Spleen (tissue), 11 donors: ENCODE measurements around the gene LPCAT1. TPM values are rescaled to one million over a fixed set of nuclear protein-coding genes. Genes with fewer than 3 reads are reported as not detected.

Experiments used
- DNase-seq: peaks from one replicate; pipeline ENCODE4 v3.0.0-alpha.2; 2020
- H3K27ac ChIP-seq, 8 donors: fragments of 200-600 bp; sonication (generic) in 7 of 8; 1 replicate in 4 of 8; 2 replicates in 4 of 8; pipeline versions ENCODE4 v1.5.0 to v1.8.0; 2016 to 2021; ENCODE audit warnings: inconsistent platforms in 4 of 8, mild to moderate bottlenecking in 4 of 8, moderate library complexity in 1 of 8
- H3K27me3 ChIP-seq, 7 donors: fragments of 200-600 bp; sonication (generic) in 6 of 7; replicated peaks in 1 of 7; 1 replicate in 4 of 7; 2 replicates in 3 of 7; pipeline versions ENCODE4 v1.5.0 to v1.8.0; 2016 to 2021; ENCODE audit warnings: inconsistent platforms in 3 of 7, mild to moderate bottlenecking in 1 of 7
- H3K36me3 ChIP-seq, 6 donors: fragments of 200-600 bp; sonication (generic) in 5 of 6; 1 replicate in 4 of 6; 2 replicates in 2 of 6; pipeline versions ENCODE4 v1.5.0 to v1.8.0; 2016 to 2021; ENCODE audit warnings: inconsistent platforms in 2 of 6
- H3K4me1 ChIP-seq, 6 donors: fragments of 200-600 bp; sonication (generic) in 5 of 6; 1 replicate in 3 of 6; 2 replicates in 3 of 6; pipeline versions ENCODE4 v1.5.0 to v1.8.0; 2016 to 2021; ENCODE audit warnings: inconsistent platforms in 3 of 6
- H3K4me3 ChIP-seq, 8 donors: fragments of 200-600 bp; sonication (generic) in 7 of 8; 1 replicate in 4 of 8; 2 replicates in 4 of 8; pipeline versions ENCODE4 v1.5.0 to v1.8.0; 2016 to 2021; ENCODE audit warnings: inconsistent platforms in 4 of 8, mild to moderate bottlenecking in 4 of 8, moderate library complexity in 2 of 8
- H3K9me3 ChIP-seq, 8 donors: fragments of 200-600 bp; sonication (generic) in 7 of 8; 1 replicate in 4 of 8; 2 replicates in 4 of 8; pipeline versions ENCODE4 v1.5.0 to v1.8.0; 2016 to 2021; ENCODE audit warnings: inconsistent platforms in 4 of 8
- POLR2A ChIP-seq, 3 donors: fragments of 450-650 bp; IDR thresholded peaks; one replicate each; pipeline ENCODE4 v1.5.1; 2017; ENCODE audit warnings: antibody characterized with exemption in 3 of 3, mild to moderate bottlenecking in 1 of 3
- POLR2AphosphoS5 ChIP-seq, 3 donors: sonication (generic); formaldehyde crosslinking; IDR thresholded peaks; one replicate each; pipeline ENCODE4 v1.5.1; 2017; ENCODE audit warnings: antibody characterized with exemption in 3 of 3
- WGBS, 5 donors: extraction: QIAGEN DNeasy Blood & Tissue Kit in 3 of 5; methylation state at CpG; one replicate each; pipeline versions ENCODE4 v1.1.5 to v1.1.7; 2013 to 2018; 5-methylcytosine and 5-hydroxymethylcytosine counted together
- intact Hi-C: fragments of 100-400 bp; cut with DNase I; formaldehyde crosslinking; loops from one replicate; pipeline ENCODE4 v1.15.0; 2023; ENCODE audit warnings: low total_unique reads
- polyA plus RNA-seq, 3 donors: library from polyadenylated mRNA; stranded (reverse); fragments of 200-250 nt; gene quantifications; one replicate each; pipeline ENCODE4 v1.2.1, GENCODE V29; 2013
- total RNA-seq, 7 donors: library from RNA; depleted of rRNA in 3 of 7; stranded (reverse); fragments of >200 nt in 3 of 7; fragmentation: NEBNext Ultra II Directional in 4 of 7; extraction: Animal tissue kit (Norgen Biotek cat#: 25700) in 4 of 7; gene quantifications; one replicate each; pipeline versions ENCODE4 v1.1.0 to v1.2.1, GENCODE V29; 2016 to 2021
- TF ChIP-seq, protein P1 (sequence below), 11 experiments: fragments of 200-600 bp in 7 of 11; fragments of 450-650 bp in 4 of 11; sonication (generic) in 4 of 11; IDR thresholded peaks in 8 of 11; conservative IDR thresholded peaks in 3 of 11; 1 replicate in 7 of 11; 2 replicates in 4 of 11; pipeline versions ENCODE4 v1.4.0 to v1.8.0; 2016 to 2021; ENCODE audit warnings: antibody characterized with exemption in 11 of 11, inconsistent platforms in 4 of 11, mild to moderate bottlenecking in 1 of 11
- donor health status: healthy with polysubstance abuse.
- donor health status: DM: no; HTN: no; CAD: no; lungs with moderate emphysema.
- donor health status: DM: no; HTN: no; CAD: no.
- donor health status: Bipolar disorder and iron deficiency.
- donor health status: healthy.
- donor health status: DM: no; HTN: no; CAD: no.
- donor health status: DM: yes; HTN: yes; CAD: no.

The LPCAT1 gene
- total and polyA plus RNA-seq, 10 donors, result 52.2 to 322 (median 174) TPM

GRCh38 chr5:1517838-1518237 lies 5.9 kb downstream of the LPCAT1 start:
- peak; percentile 80 for DNase-seq
- Histone ChIP-seq H3K36me3 (peaks cover 0 to 82% (median 33%) of the 10 kb centered on the region in 6 donors), H3K27me3 (no peaks in the 10 kb centered on the region), H3K27ac (peak overlapping the region; percentile 20 to 98 (median 82)), H3K4me3 (peak overlapping the region in 1 of 8 donors; percentile 34), H3K9me3 (no peaks in the 10 kb centered on the region), H3K4me1 (peaks cover 61 to 100% (median 98%) of the 10 kb centered on the region in 6 donors)
- intact Hi-C loops, result no loop called here
- TF ChIP-seq, protein P1, sequence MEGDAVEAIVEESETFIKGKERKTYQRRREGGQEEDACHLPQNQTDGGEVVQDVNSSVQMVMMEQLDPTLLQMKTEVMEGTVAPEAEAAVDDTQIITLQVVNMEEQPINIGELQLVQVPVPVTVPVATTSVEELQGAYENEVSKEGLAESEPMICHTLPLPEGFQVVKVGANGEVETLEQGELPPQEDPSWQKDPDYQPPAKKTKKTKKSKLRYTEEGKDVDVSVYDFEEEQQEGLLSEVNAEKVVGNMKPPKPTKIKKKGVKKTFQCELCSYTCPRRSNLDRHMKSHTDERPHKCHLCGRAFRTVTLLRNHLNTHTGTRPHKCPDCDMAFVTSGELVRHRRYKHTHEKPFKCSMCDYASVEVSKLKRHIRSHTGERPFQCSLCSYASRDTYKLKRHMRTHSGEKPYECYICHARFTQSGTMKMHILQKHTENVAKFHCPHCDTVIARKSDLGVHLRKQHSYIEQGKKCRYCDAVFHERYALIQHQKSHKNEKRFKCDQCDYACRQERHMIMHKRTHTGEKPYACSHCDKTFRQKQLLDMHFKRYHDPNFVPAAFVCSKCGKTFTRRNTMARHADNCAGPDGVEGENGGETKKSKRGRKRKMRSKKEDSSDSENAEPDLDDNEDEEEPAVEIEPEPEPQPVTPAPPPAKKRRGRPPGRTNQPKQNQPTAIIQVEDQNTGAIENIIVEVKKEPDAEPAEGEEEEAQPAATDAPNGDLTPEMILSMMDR (IDR thresholded peaks at IDR 0.05 in 8 of 11, conservative IDR thresholded peaks at IDR 0.05 in 3 of 11), result no peak
- TF ChIP-seq POLR2AphosphoS5 (IDR thresholded peaks at IDR 0.05), result peak in 2 of 3 donors; percentile 43 to 53
- WGBS, 5 donors, result 76 to 90% (median 81%) methylated on average over 20 of the region's 20 CpGs

DNA sequence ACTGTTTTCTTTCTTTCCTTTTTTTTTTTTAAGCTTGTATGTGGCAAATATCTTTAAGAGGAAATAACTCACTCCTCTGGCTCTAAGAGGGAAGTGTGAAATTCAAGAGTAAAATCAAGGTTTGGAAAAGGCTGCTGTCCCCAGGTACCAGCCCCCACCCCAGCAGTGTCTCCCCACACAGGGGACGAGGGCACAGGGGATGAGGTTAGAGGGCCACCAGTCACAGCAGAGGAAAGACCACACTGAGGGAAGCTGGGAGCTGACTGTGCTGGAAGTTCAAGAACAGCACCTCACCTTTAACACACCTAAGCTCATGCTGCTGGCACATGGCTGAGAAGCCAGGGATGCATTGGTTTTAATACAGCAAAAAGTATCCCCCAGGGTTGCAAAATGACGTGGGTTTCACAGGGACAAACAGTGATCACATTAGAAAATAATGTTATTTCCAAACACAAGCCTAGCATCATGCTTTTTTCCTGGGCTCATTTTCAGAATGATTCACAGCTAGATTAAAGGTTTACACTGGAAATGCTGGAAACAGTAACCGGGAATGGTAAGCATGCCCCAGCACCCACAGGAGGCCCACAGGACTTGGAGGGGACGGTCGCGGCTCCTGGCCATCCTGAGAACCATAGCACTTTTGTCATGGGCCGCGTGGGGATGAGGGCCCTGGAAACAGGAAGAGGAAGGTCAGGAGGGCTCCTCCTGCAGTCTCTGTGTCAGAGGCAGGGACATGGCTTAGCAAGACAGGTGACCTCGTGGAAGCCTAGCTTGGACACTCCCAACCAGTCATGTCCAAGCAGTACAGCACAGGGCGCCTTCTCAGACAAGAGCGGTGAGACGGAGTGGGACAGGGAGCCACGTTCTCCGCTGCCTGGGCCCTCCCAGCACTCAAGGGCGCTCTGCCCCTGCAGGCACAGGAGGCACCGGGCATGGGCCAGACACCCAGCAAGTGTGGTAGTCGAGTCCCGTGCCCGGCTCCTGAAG lies 6.9 kb downstream of the LPCAT1 start:
- intact Hi-C loops, result no loop called here
- H3K4me3 ChIP-seq, result peak overlapping the region in 1 of 8 donors; percentile 46
- WGBS, 5 donors, result 68 to 79% (median 75%) methylated on average over 18 to 19 of the region's 19 CpGs
- H3K27me3 ChIP-seq, result no peaks in the 10 kb centered on the region
- TF ChIP-seq, protein P1 (IDR thresholded peaks at IDR 0.05 in 8 of 11, conservative IDR thresholded peaks at IDR 0.05 in 3 of 11), result no peak
- TF ChIP-seq POLR2AphosphoS5 (IDR thresholded peaks at IDR 0.05), result peak; percentile 38 to 52 (median 50)
- H3K36me3 ChIP-seq, result peaks cover 0 to 91% (median 43%) of the 10 kb centered on the region in 6 donors
- DNase-seq, result peak; percentile 77
- H3K4me1 ChIP-seq, result peaks cover 55 to 100% (median 97%) of the 10 kb centered on the region in 6 donors
- peak overlapping the region; percentile 35 to 98 (median 76) for H3K27ac ChIP-seq
- no peaks in the 10 kb centered on the region for H3K9me3 ChIP-seq

DNA sequence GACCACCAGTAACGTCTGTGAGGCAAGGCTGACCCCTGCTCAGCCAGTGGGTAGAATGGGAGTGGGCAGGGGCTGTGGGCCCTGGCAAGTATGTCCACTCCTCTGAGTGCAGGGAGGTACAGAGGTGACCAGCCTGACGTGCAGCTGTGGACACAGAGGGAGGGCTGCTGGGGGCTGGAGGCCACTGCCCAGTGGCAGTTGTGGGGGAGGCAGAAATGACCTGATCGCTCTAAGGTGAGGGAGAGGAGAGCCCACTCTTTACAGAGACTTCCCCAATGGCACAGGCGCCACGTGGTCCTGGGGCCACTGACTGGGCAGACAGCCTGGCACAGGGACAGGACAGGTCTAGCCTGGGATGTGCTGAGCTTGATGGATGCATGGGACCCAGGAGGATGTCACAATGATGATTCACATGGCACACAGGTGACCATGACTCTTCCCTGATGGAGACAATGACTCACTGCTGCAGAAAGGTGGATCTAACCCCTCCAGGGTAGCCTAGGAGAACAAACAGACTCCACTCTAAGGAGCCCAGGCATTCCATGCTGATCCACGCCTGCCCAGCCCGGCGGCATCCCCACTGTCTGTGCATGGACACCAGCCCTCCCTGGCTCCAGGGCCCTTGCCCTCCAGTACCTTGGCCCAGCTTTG lies 7.7 kb downstream of the LPCAT1 start:
- H3K4me1 ChIP-seq, result peaks cover 48 to 100% (median 92%) of the 10 kb centered on the region in 6 donors
- WGBS, 5 donors, result 82 to 92% (median 87%) methylated on average over 6 to 8 of the region's 8 CpGs
- TF ChIP-seq POLR2AphosphoS5 (IDR thresholded peaks at IDR 0.05) (peak in 1 of 3 donors; percentile 51), POLR2A (IDR thresholded peaks at IDR 0.05) (no peak)
- TF ChIP-seq, protein P1 (IDR thresholded peaks at IDR 0.05 in 8 of 11, conservative IDR thresholded peaks at IDR 0.05 in 3 of 11), result no peak
- peaks cover 0 to 91% (median 51%) of the 10 kb centered on the region in 6 donors for H3K36me3 ChIP-seq
- peak overlapping the region; percentile 35 to 98 (median 76) for H3K27ac ChIP-seq
- no peaks in the 10 kb centered on the region for H3K9me3 ChIP-seq
- peak overlapping the region in 1 of 8 donors; percentile 46 for H3K4me3 ChIP-seq
- intact Hi-C loops, result no loop called here
- DNase-seq, result peak; percentile 77
- H3K27me3 ChIP-seq, result no peaks in the 10 kb centered on the region
